ENCODE measurements around the gene GNAI3.

DNA sequence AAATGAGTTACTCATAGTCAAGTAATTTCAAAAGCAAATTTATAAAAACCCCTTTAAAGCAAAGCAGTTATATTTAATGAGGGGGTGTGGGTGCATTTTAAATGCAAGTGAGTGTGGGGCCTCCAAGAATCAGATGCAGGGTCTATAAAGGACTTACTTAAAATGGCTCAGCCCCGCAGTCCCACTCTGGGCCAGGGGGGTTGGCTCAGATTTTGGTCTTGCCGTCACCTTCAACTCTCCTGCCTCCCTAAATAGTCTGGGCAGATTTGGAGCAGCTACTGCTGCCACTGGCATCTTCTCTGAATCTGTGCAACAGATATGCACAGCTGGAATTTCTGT, 87.4 kb downstream of the GNAI3 start:
- TF ChIP-seq ESRRG (CRISPR knock-in tag; IDR thresholded peaks at IDR 0.05) (no peak), ZC3H10 (CRISPR knock-in tag; IDR thresholded peaks at IDR 0.05) (no peak), RARB (CRISPR knock-in tag; IDR thresholded peaks at IDR 0.05) (no peak), PPARA (CRISPR knock-in tag; IDR thresholded peaks at IDR 0.05; ENCODE audit: borderline replicate concordance) (no peak)
- TF ChIP-seq, protein P1, sequence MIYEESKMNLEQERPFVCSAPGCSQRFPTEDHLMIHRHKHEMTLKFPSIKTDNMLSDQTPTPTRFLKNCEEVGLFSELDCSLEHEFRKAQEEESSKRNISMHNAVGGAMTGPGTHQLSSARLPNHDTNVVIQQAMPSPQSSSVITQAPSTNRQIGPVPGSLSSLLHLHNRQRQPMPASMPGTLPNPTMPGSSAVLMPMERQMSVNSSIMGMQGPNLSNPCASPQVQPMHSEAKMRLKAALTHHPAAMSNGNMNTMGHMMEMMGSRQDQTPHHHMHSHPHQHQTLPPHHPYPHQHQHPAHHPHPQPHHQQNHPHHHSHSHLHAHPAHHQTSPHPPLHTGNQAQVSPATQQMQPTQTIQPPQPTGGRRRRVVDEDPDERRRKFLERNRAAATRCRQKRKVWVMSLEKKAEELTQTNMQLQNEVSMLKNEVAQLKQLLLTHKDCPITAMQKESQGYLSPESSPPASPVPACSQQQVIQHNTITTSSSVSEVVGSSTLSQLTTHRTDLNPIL (CRISPR knock-in tag; IDR thresholded peaks at IDR 0.05; ENCODE audit: low read depth), result no peak
